HG03342 (cell line): ENCODE data around the gene RCOR1.

ENCODE experiments used
- ATAC-seq: cut with Tn5 transposase; IDR thresholded peaks from one replicate; pipeline ENCODE4 v1.9.1; 2021; ENCODE audit warnings: mild to moderate bottlenecking, moderate library complexity; ENCODE audit not compliant: unreplicated experiment

Gene RCOR1

GRCh38 chr14:102668291-102668873 is 75.9 kb downstream of the RCOR1 start:
- no peak for ATAC-seq

GRCh38 chr14:102671410-102671809 is 79.0 kb downstream of the RCOR1 start:
- ATAC-seq, result no peak

- no peak for ATAC-seq
Observed at GRCh38 chr14:102672410-102672960, 80.0 kb downstream of the RCOR1 start.

GRCh38 chr14:102675396-102675795 is 82.9 kb downstream of the RCOR1 start:
- no peak for ATAC-seq

- ATAC-seq, result no peak
Observed at GRCh38 chr14:102678394-102678793, 85.9 kb downstream of the RCOR1 start.

GRCh38 chr14:102683399-102684297 is 91.2 kb downstream of the RCOR1 start:
- no peak for ATAC-seq

- no peak for ATAC-seq
Observed at GRCh38 chr14:102684298-102684663, 91.8 kb downstream of the RCOR1 start.

GRCh38 chr14:102686196-102686801 is 93.8 kb downstream of the RCOR1 start:
- ATAC-seq, result no peak

- ATAC-seq, result no peak
Observed at GRCh38 chr14:102688290-102688689, 95.8 kb downstream of the RCOR1 start.

- ATAC-seq, result no peak
Observed at GRCh38 chr14:102690509-102691286, 98.2 kb downstream of the RCOR1 start.

- ATAC-seq, result no peak
Observed at GRCh38 chr14:102691763-102692162, 99.3 kb downstream of the RCOR1 start.

- ATAC-seq, result no peak
Observed at GRCh38 chr14:102692334-102692733, 99.9 kb downstream of the RCOR1 start.

- no peak for ATAC-seq
Observed at GRCh38 chr14:102693006-102693755, 100.7 kb downstream of the RCOR1 start.

GRCh38 chr14:102694530-102695166 is 102.2 kb downstream of the RCOR1 start:
- no peak for ATAC-seq

- ATAC-seq, result no peak
Observed at GRCh38 chr14:102695167-102695555, 102.7 kb downstream of the RCOR1 start.

- no peak for ATAC-seq
Observed at GRCh38 chr14:102696332-102696731, 103.9 kb downstream of the RCOR1 start.

- ATAC-seq, result no peak
Observed at GRCh38 chr14:102696856-102697495, 104.5 kb downstream of the RCOR1 start.

- ATAC-seq, result no peak
Observed at GRCh38 chr14:102697501-102697900, 105.1 kb downstream of the RCOR1 start.

GRCh38 chr14:102699416-102700110 is 107.1 kb downstream of the RCOR1 start:
- no peak for ATAC-seq
